IMR-90 (cell line): ENCODE data around the gene SUPT3H. TPM values are rescaled to one million over a fixed set of nuclear protein-coding genes. Genes with fewer than 3 reads are reported as not detected.

Source experiments
- ATAC-seq: fragments of 200-7000 bp; cut with Tn5 transposase; 2 replicates; pipeline ENCODE4 v1.9.1; 2020; ENCODE audit warnings: low read depth, mild to moderate bottlenecking, moderate library complexity
- BruUV-seq: library from RNA; stranded (reverse); fragments of 400-500 nt; replicated peaks from 2 replicates; lab custom pipeline; 2021; lab: Mats Ljungman, UMichigan
- CTCF ChIA-PET: fragments of 300-600 bp; formaldehyde crosslinking; extraction: SDS; loops from one replicate; lab custom pipeline; 2021; ENCODE audit warnings: antibody characterized with exemption; lab: Yijun Ruan, JAX
- POLR2A ChIA-PET: fragments of 300-600 bp; sonication (Branson Sonifier 250); formaldehyde crosslinking; loops from one replicate; lab custom pipeline; 2022; ENCODE audit warnings: antibody characterized with exemption; ENCODE audit not compliant: unreplicated experiment; lab: Charles Lee
- DNase-seq: peaks from one replicate; pipeline ENCODE4 v3.0.0; 2013
- H2AFZ ChIP-seq: replicated peaks from 2 replicates; pipeline ENCODE3; 2013; ENCODE audit warnings: low read length, mild to moderate bottlenecking; ENCODE audit not compliant: poor library complexity
- H2AK5ac ChIP-seq: 2 replicates; pipeline ENCODE4 v1.6.1; 2013; ENCODE audit warnings: low read depth, low read length, inconsistent platforms
- H2AK9ac ChIP-seq: replicated peaks from 2 replicates; pipeline ENCODE3; 2013; ENCODE audit warnings: mild to moderate bottlenecking, low read depth, low read length, moderate library complexity; ENCODE audit not compliant: poor library complexity
- H2BK120ac ChIP-seq: 2 replicates; pipeline ENCODE4 v1.6.1; 2013; ENCODE audit warnings: low read depth, low read length, inconsistent platforms
- H2BK15ac ChIP-seq: 3 replicates; pipeline ENCODE4 v1.6.1; 2013; ENCODE audit warnings: low read depth, low read length, inconsistent platforms
- H2BK20ac ChIP-seq: 2 replicates; pipeline ENCODE4 v1.6.1; 2013; ENCODE audit warnings: low read depth, mild to moderate bottlenecking, inconsistent platforms, low read length, moderate library complexity
- H2BK5ac ChIP-seq: 2 replicates; pipeline ENCODE4 v1.6.1; 2013; ENCODE audit warnings: mild to moderate bottlenecking, low read depth, low read length, inconsistent platforms; ENCODE audit not compliant: poor library complexity, severe bottlenecking
- H3K14ac ChIP-seq: replicated peaks from 2 replicates; pipeline ENCODE4 v1.6.1; 2013; ENCODE audit warnings: low read depth, low read length, inconsistent platforms
- H3K18ac ChIP-seq: 2 replicates; pipeline ENCODE4 v1.6.1; 2013; ENCODE audit warnings: low read depth, low read length, control low read depth
- H3K23ac ChIP-seq: 2 replicates; pipeline ENCODE4 v1.6.1; 2013; ENCODE audit warnings: low read depth, low read length, inconsistent platforms
- H3K27ac ChIP-seq: 2 replicates; pipeline ENCODE4 v1.5.1; 2013; ENCODE audit warnings: mild to moderate bottlenecking, control low read depth, low read length; ENCODE audit not compliant: insufficient read depth
- H3K27me3 ChIP-seq: 2 replicates; pipeline ENCODE4 v1.6.1; 2013; ENCODE audit warnings: low read length; ENCODE audit not compliant: control insufficient read depth, insufficient read depth
- H3K36me3 ChIP-seq: 2 replicates; pipeline ENCODE4 v1.6.1; 2013; ENCODE audit warnings: low read length, mixed read lengths; ENCODE audit not compliant: control insufficient read depth, insufficient read depth
- H3K4ac ChIP-seq: 2 replicates; pipeline ENCODE4 v1.6.1; 2013; ENCODE audit warnings: low read depth, low read length, inconsistent platforms
- H3K4me1 ChIP-seq: 2 replicates; pipeline ENCODE4 v1.6.1; 2013; ENCODE audit warnings: low read length, mixed read lengths; ENCODE audit not compliant: control insufficient read depth, insufficient read depth
- H3K4me2 ChIP-seq: 2 replicates; pipeline ENCODE4 v1.6.1; 2013; ENCODE audit warnings: low read depth, mild to moderate bottlenecking, control low read depth, low read length, moderate library complexity
- H3K4me3 ChIP-seq: 2 replicates; pipeline ENCODE4 v1.5.1; 2013; ENCODE audit warnings: low read depth, mild to moderate bottlenecking, control low read depth, low read length, moderate library complexity; ENCODE audit not compliant: insufficient read depth
- H3K56ac ChIP-seq: 2 replicates; pipeline ENCODE4 v1.6.1; 2013; ENCODE audit warnings: low read length, inconsistent platforms; ENCODE audit not compliant: insufficient read depth; ENCODE audit errors: extremely low read depth
- H3K79me1 ChIP-seq, 2 experiments: 2 replicates each; pipeline ENCODE4 v1.6.1; 2013; ENCODE audit warnings: low read length in 2 of 2, inconsistent platforms in 1 of 2, low read depth in 1 of 2
- H3K9ac ChIP-seq: 2 replicates; pipeline ENCODE4 v1.6.1; 2013; ENCODE audit warnings: low read depth, low read length, control low read depth
- H3K9me1 ChIP-seq: 2 replicates; pipeline ENCODE4 v1.6.1; 2013; ENCODE audit warnings: low read length, inconsistent platforms; ENCODE audit not compliant: insufficient read depth
- H3K9me3 ChIP-seq: 2 replicates; pipeline ENCODE4 v1.6.1; 2013; ENCODE audit warnings: low read length; ENCODE audit not compliant: control insufficient read depth, insufficient read depth
- H4K20me1 ChIP-seq: 2 replicates; pipeline ENCODE4 v1.6.1; 2013; ENCODE audit warnings: low read length, inconsistent platforms; ENCODE audit not compliant: insufficient read depth
- H4K5ac ChIP-seq: 2 replicates; pipeline ENCODE4 v1.6.1; 2013; ENCODE audit warnings: mild to moderate bottlenecking, low read depth, low read length, control low read depth
- H4K8ac ChIP-seq, 2 experiments: 2 replicates each; pipeline ENCODE4 v1.6.1; 2013; ENCODE audit warnings: low read depth in 2 of 2, low read length in 2 of 2, control low read depth in 1 of 2, inconsistent platforms in 1 of 2
- H4K91ac ChIP-seq: 2 replicates; pipeline ENCODE4 v1.6.1; 2013; ENCODE audit warnings: low read depth, low read length, inconsistent platforms; ENCODE audit not compliant: insufficient read depth
- BHLHE40 ChIP-seq: fragments of 150-350 bp; IDR thresholded peaks from 2 replicates; pipeline ENCODE4 v1.6.1; 2016; ENCODE audit warnings: mild to moderate bottlenecking, low read depth, low read length
- CEBPB ChIP-seq: IDR thresholded peaks from 2 replicates; pipeline ENCODE4 v1.6.1; 2012; ENCODE audit warnings: low read depth, low read length, improper control_type of control experiment
- CHD1 ChIP-seq: IDR thresholded peaks from 2 replicates; pipeline ENCODE4 v1.6.1; 2012; ENCODE audit warnings: low read depth, low read length, improper control_type of control experiment
- MAFK ChIP-seq: IDR thresholded peaks from 2 replicates; pipeline ENCODE4 v1.6.1; 2012; ENCODE audit warnings: low read depth, low read length, improper control_type of control experiment
- MXI1 ChIP-seq: IDR thresholded peaks from 2 replicates; pipeline ENCODE4 v1.6.1; 2012; ENCODE audit warnings: low read depth, mild to moderate bottlenecking, low read length, moderate library complexity, borderline replicate concordance
- NFE2L2 ChIP-seq: fragments of 150-350 bp; IDR thresholded peaks from 2 replicates; pipeline ENCODE4 v1.6.1; 2016; ENCODE audit warnings: low read depth, mild to moderate bottlenecking, low read length
- RAD21 ChIP-seq: IDR thresholded peaks from 2 replicates; pipeline ENCODE4 v1.6.1; 2012; ENCODE audit warnings: low read length, improper control_type of control experiment
- RCOR1 ChIP-seq: IDR thresholded peaks from 2 replicates; pipeline ENCODE4 v1.6.1; 2012; ENCODE audit warnings: mild to moderate bottlenecking, low read length, improper control_type of control experiment; ENCODE audit not compliant: insufficient replicate concordance
- WGBS, 2 experiments: methylation state at CpG; one replicate each; pipeline versions ENCODE4 v1.1.5 to v1.1.7; 2013; ENCODE audit warnings: missing lambda C conversion rate in 2 of 2; ENCODE audit not compliant: insufficient read length in 1 of 2; ENCODE audit errors: extremely low coverage in 2 of 2; 5-methylcytosine and 5-hydroxymethylcytosine counted together
- dilution Hi-C: fragments of 300-500 bp; cut with HindIII; formaldehyde crosslinking; loops from one replicate; pipeline ENCODE4 v1.14.3; 2018; ENCODE audit warnings: low sequenced_read_pairs; ENCODE audit not compliant: unreplicated experiment
- in situ Hi-C: fragments of 300-500 bp; cut with MboI; formaldehyde crosslinking; loops from 3 replicates; pipeline ENCODE4 v1.14.3; 2019; ENCODE audit warnings: low sequenced_read_pairs, inconsistent platforms, mixed read lengths
- intact Hi-C: fragments of 100-400 bp; cut with micrococcal nuclease; formaldehyde crosslinking; loops from 2 replicates; pipeline ENCODE4 v1.10.0; 2022
- polyA plus RNA-seq, 3 experiments: library from polyadenylated mRNA; depleted of rRNA; stranded (reverse); fragments of >200 nt; gene quantifications; 2 replicates each; pipeline ENCODE4 v1.2.3, GENCODE V29; 2012; ENCODE audit warnings: low replicate concordance in 1 of 3
- total RNA-seq: library from RNA; depleted of rRNA; stranded (reverse); fragments of >200 nt; gene quantifications from 2 replicates; pipeline ENCODE4 v1.2.3, GENCODE V29; 2012
- TF ChIP-seq, protein P1 (sequence below): fragments of 150-350 bp; IDR thresholded peaks from 2 replicates; pipeline ENCODE4 v1.6.1; 2016; ENCODE audit warnings: low read depth, mild to moderate bottlenecking, low read length, moderate library complexity, borderline replicate concordance
- TF ChIP-seq, protein P2 (sequence below): conservative IDR thresholded peaks from 2 replicates; pipeline ENCODE4 v1.5.1; 2012; ENCODE audit warnings: mild to moderate bottlenecking, low read depth, low read length, improper control_type of control experiment

The SUPT3H gene
- total and polyA plus RNA-seq, 2 of the 4 experiments (the other 2 are of a cell fraction) = 4.5 to 5.0 TPM

DNA sequence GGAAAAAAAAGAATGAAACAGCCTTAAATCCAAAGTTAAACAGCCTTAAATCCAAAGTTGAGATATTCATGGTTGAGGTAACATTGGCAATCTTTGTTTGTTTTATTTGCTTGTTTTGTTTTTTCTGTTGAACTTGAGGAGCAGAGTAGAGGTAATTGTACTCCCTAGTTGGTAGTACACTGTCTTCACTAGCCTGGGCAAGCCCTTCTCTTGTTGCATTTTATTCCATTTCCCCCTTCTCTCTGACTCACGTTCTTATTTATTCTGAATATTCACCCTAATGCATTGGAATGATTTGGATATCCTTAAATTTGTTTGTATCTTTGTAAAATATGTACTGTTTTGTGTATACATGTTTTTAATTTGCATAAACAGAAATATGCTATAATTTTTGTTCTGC, 592.6 kb downstream of the SUPT3H start:
- Histone ChIP-seq H3K36me3 (no peaks in the 10 kb centered on the region), H3K4me2 (no peak overlapping the region), H4K91ac (no peak overlapping the region), H3K4me3 (no peak overlapping the region), H4K5ac (no peak overlapping the region), H2BK5ac (no peak overlapping the region), H2AK5ac (no peak overlapping the region), H3K4me1 (peaks cover 4% of the 10 kb centered on the region; the same call in 1 of the 2 replicates), H3K14ac (no peak overlapping the region), H3K23ac (no peak overlapping the region), H2BK120ac (no peak overlapping the region), H3K27ac (no peak overlapping the region), H2BK15ac (no peak overlapping the region), H3K27me3 (peaks cover 25% of the 10 kb centered on the region), H3K79me1 (no peaks in the 10 kb centered on the region), H3K9me3 (peaks cover 5% of the 10 kb centered on the region), H2BK20ac (no peak overlapping the region), H3K56ac (no peak overlapping the region), H3K9ac (no peak overlapping the region), H2AFZ (no peak overlapping the region), H3K18ac (no peak overlapping the region), H3K9me1 (0 out of 2 replicates have a peak, but pooled peaks cover 3% of the 10 kb centered on the region), H4K20me1 (no peaks in the 10 kb centered on the region), H4K8ac (no peak overlapping the region), H2AK9ac (no peak overlapping the region), H3K4ac (no peak overlapping the region)
- DNase-seq = no peak
- intact Hi-C loops (no loop called here), in situ Hi-C loops (no loop called here), dilution Hi-C loops (no loop called here)
- CTCF ChIA-PET = no interaction called here
- no TSS peak for BruUV-seq
- POLR2A ChIA-PET = no interaction called here
- TF ChIP-seq BHLHE40 = no peak
- TF ChIP-seq, protein P1, sequence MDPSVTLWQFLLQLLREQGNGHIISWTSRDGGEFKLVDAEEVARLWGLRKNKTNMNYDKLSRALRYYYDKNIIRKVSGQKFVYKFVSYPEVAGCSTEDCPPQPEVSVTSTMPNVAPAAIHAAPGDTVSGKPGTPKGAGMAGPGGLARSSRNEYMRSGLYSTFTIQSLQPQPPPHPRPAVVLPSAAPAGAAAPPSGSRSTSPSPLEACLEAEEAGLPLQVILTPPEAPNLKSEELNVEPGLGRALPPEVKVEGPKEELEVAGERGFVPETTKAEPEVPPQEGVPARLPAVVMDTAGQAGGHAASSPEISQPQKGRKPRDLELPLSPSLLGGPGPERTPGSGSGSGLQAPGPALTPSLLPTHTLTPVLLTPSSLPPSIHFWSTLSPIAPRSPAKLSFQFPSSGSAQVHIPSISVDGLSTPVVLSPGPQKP = no peak
- TF ChIP-seq, protein P2, sequence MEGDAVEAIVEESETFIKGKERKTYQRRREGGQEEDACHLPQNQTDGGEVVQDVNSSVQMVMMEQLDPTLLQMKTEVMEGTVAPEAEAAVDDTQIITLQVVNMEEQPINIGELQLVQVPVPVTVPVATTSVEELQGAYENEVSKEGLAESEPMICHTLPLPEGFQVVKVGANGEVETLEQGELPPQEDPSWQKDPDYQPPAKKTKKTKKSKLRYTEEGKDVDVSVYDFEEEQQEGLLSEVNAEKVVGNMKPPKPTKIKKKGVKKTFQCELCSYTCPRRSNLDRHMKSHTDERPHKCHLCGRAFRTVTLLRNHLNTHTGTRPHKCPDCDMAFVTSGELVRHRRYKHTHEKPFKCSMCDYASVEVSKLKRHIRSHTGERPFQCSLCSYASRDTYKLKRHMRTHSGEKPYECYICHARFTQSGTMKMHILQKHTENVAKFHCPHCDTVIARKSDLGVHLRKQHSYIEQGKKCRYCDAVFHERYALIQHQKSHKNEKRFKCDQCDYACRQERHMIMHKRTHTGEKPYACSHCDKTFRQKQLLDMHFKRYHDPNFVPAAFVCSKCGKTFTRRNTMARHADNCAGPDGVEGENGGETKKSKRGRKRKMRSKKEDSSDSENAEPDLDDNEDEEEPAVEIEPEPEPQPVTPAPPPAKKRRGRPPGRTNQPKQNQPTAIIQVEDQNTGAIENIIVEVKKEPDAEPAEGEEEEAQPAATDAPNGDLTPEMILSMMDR = no peak
- TF ChIP-seq MXI1 = no peak
- no peak for TF ChIP-seq CHD1
- no peak for TF ChIP-seq NFE2L2
- no peak for TF ChIP-seq MAFK
- TF ChIP-seq CEBPB = no peak
- no peak for TF ChIP-seq RAD21
- TF ChIP-seq RCOR1 = no peak
- WGBS, 2 experiments = no CpG with 5 or more reads among the region's 1 CpG
- no peak for ATAC-seq
